Sigmoid colon (tissue), 7 donors: ENCODE results near the gene SART3. TPM values are rescaled to one million over a fixed set of nuclear protein-coding genes. Genes with fewer than 3 reads are reported as not detected.
A peak's percentile ranks its signal among the peaks of the same experiment; 100 is the strongest.

Source experiments
- DNase-seq: peaks from one replicate; pipeline ENCODE4 v3.0.0-alpha.2; 2019
- H3K27ac ChIP-seq, 4 donors: fragments of 200-600 bp; sonication (generic); one replicate each; pipeline ENCODE4 v1.5.1; 2016 to 2019; ENCODE audit warnings: mild to moderate bottlenecking in 1 of 4
- H3K27me3 ChIP-seq, 3 donors: fragments of 200-600 bp; sonication (generic); one replicate each; pipeline ENCODE4 v1.5.1; 2019; ENCODE audit warnings: mild to moderate bottlenecking in 1 of 3
- H3K36me3 ChIP-seq, 4 donors: fragments of 200-600 bp; sonication (generic); one replicate each; pipeline ENCODE4 v1.5.1; 2016 to 2019
- H3K4me1 ChIP-seq, 4 donors: fragments of 200-600 bp; sonication (generic); one replicate each; pipeline ENCODE4 v1.5.1; 2017 to 2019
- H3K4me3 ChIP-seq, 4 donors: fragments of 200-600 bp; sonication (generic); one replicate each; pipeline ENCODE4 v1.5.1; 2017 to 2019; ENCODE audit warnings: mild to moderate bottlenecking in 2 of 4, moderate library complexity in 1 of 4
- H3K9me3 ChIP-seq, 4 donors: fragments of 200-600 bp in 3 of 4; sonication (generic) in 3 of 4; one replicate each; pipeline versions ENCODE4 v1.5.1 to v1.6.1; 2013 to 2019
- CTCF ChIP-seq, 4 experiments: fragments of 450-650 bp in 3 of 4; fragments of 200-600 bp in 1 of 4; IDR thresholded peaks; one replicate each; pipeline ENCODE4 v1.5.1; 2016 to 2019; ENCODE audit warnings: antibody characterized with exemption in 4 of 4, mild to moderate bottlenecking in 3 of 4, moderate library complexity in 2 of 4
- EP300 ChIP-seq, 4 donors: sonication (generic); formaldehyde crosslinking; IDR thresholded peaks; one replicate each; pipeline ENCODE4 v1.6.1; 2017; ENCODE audit warnings: antibody characterized with exemption in 4 of 4
- POLR2A ChIP-seq, 2 donors: fragments of 450-650 bp; IDR thresholded peaks; one replicate each; pipeline ENCODE4 v1.6.1; 2016; ENCODE audit warnings: antibody characterized with exemption in 2 of 2, mild to moderate bottlenecking in 2 of 2, moderate library complexity in 2 of 2
- POLR2AphosphoS5 ChIP-seq, 4 donors: sonication (generic); formaldehyde crosslinking; IDR thresholded peaks; one replicate each; pipeline ENCODE4 v1.6.1; 2017; ENCODE audit warnings: antibody characterized with exemption in 4 of 4
- WGBS, 2 donors: extraction: QIAGEN DNeasy Blood & Tissue Kit; methylation state at CpG; one replicate each; pipeline ENCODE4 v1.1.7; 2013; 5-methylcytosine and 5-hydroxymethylcytosine counted together
- intact Hi-C: fragments of 100-400 bp; cut with DNase I; formaldehyde crosslinking; loops from one replicate; pipeline ENCODE4 v1.15.1; 2023
- polyA plus RNA-seq, 3 donors: library from polyadenylated mRNA; stranded (reverse); fragments of 200-250 nt; gene quantifications; one replicate each; pipeline ENCODE4 v1.2.3, GENCODE V29; 2013
- total RNA-seq, 4 donors: library from RNA; depleted of rRNA; stranded (reverse); fragments of >200 nt; gene quantifications; one replicate each; pipeline ENCODE4 v1.1.0, GENCODE V29; 2016
- donor health status: healthy with polysubstance abuse.
- donor health status: Bipolar disorder and iron deficiency.
- donor health status: healthy.

SART3 gene
- total and polyA plus RNA-seq, 7 donors = 15.3 to 69.1 (median 45.3) TPM

GRCh38 chr12:108565146-108565545 is 4.2 kb upstream of the SART3 start:
- Histone ChIP-seq H3K4me1 (peaks cover 0 to 56% (median 43%) of the 10 kb centered on the region in 4 donors), H3K36me3 (peaks cover 17 to 62% (median 52%) of the 10 kb centered on the region in 4 donors), H3K27me3 (no peaks in the 10 kb centered on the region), H3K9me3 (no peaks in the 10 kb centered on the region), H3K4me3 (no peak overlapping the region), H3K27ac (peak overlapping the region; percentile 8 to 98 (median 74))
- 84 to 90% methylated on average over 3 of the region's 3 CpGs for WGBS, 2 donors
- intact Hi-C loops = loop anchor here (5.0 kb wide), 1 partner anchor 387 kb away; no protein-coding TSS in a partner anchor
- no peak for DNase-seq
- TF ChIP-seq POLR2A (IDR thresholded peaks at IDR 0.05) = no peak
- TF ChIP-seq CTCF (IDR thresholded peaks at IDR 0.05) = no peak
- no peak for TF ChIP-seq EP300 (IDR thresholded peaks at IDR 0.05)
- no peak for TF ChIP-seq POLR2AphosphoS5 (IDR thresholded peaks at IDR 0.05)

GRCh38 chr12:108564724-108565123 is 3.8 kb upstream of the SART3 start:
- Histone ChIP-seq H3K27me3 (no peaks in the 10 kb centered on the region), H3K4me1 (peaks cover 0 to 60% (median 48%) of the 10 kb centered on the region in 4 donors), H3K4me3 (no peak overlapping the region), H3K9me3 (no peaks in the 10 kb centered on the region), H3K36me3 (peaks cover 17 to 57% (median 49%) of the 10 kb centered on the region in 4 donors), H3K27ac (peak overlapping the region in 3 of 4 donors; percentile 8 to 98 (median 96))
- DNase-seq = no peak
- TF ChIP-seq CTCF (IDR thresholded peaks at IDR 0.05) (no peak), POLR2AphosphoS5 (IDR thresholded peaks at IDR 0.05) (no peak), EP300 (IDR thresholded peaks at IDR 0.05) (no peak), POLR2A (IDR thresholded peaks at IDR 0.05) (no peak)
- intact Hi-C loops = loop anchor here (5.0 kb wide), 2 partner anchors 388 to 488 kb away; partner anchors contain the start of gene USP30

GRCh38 chr12:108563804-108564151 is 2.8 kb upstream of the SART3 start:
- peak overlapping the region; percentile 93 to 98 (median 96) for H3K27ac ChIP-seq
- H3K4me1 ChIP-seq = peaks cover 0 to 69% (median 57%) of the 10 kb centered on the region in 4 donors
- peaks cover 17 to 48% (median 41%) of the 10 kb centered on the region in 4 donors for H3K36me3 ChIP-seq
- intact Hi-C loops = loop anchor here (1.0 to 5.0 kb wide), 4 partner anchors 55 to 489 kb away; partner anchors contain the start of genes SSH1 and USP30
- TF ChIP-seq EP300 (IDR thresholded peaks at IDR 0.05) (no peak), POLR2AphosphoS5 (IDR thresholded peaks at IDR 0.05) (no peak), CTCF (IDR thresholded peaks at IDR 0.05) (no peak), POLR2A (IDR thresholded peaks at IDR 0.05) (no peak)
- peak overlapping the region in 2 of 4 donors; percentile 83 to 97 for H3K4me3 ChIP-seq
- WGBS, 2 donors = 4 to 5% methylated on average over 1 of the region's 1 CpG
- no peaks in the 10 kb centered on the region for H3K9me3 ChIP-seq
- H3K27me3 ChIP-seq = no peaks in the 10 kb centered on the region
- DNase-seq = no peak

- no peaks in the 10 kb centered on the region for H3K27me3 ChIP-seq
- no peaks in the 10 kb centered on the region for H3K9me3 ChIP-seq
- peak; percentile 93 for DNase-seq
- TF ChIP-seq POLR2A (IDR thresholded peaks at IDR 0.05) = peak; percentile 21 to 30
- no peak for TF ChIP-seq EP300 (IDR thresholded peaks at IDR 0.05)
- TF ChIP-seq CTCF (IDR thresholded peaks at IDR 0.05) = peak; percentile 72 to 91 (median 89)
- peak; percentile 50 to 78 (median 73) for TF ChIP-seq POLR2AphosphoS5 (IDR thresholded peaks at IDR 0.05)
- peak overlapping the region; percentile 81 to 97 (median 86) for H3K4me3 ChIP-seq
- peaks cover 0 to 73% (median 62%) of the 10 kb centered on the region in 4 donors for H3K4me1 ChIP-seq
- intact Hi-C loops = loop anchor here (1.0 to 5.0 kb wide), 4 partner anchors 55 to 489 kb away; partner anchors contain the start of genes SSH1 and USP30
- H3K27ac ChIP-seq = peak overlapping the region; percentile 93 to 98 (median 96)
- peaks cover 17 to 43% (median 36%) of the 10 kb centered on the region in 4 donors for H3K36me3 ChIP-seq
- 1% methylated on average over 14 of the region's 14 CpGs for WGBS, 2 donors
Measured at GRCh38 chr12:108563136-108563803, 2.3 kb upstream of the SART3 start.
